A549 (cell line): Measurements from ENCODE around the gene IST1. TPM values are rescaled to one million over a fixed set of nuclear protein-coding genes. Genes with fewer than 3 reads are reported as not detected.

ENCODE experiments used
- ATAC-seq, 2 experiments: fragments of 200-7000 bp in 1 of 2; fragments of >200 bp in 1 of 2; cut with Nextera tagmentation in 1 of 2; cut with Tn5 transposase in 1 of 2; 3 replicates each; pipeline versions ENCODE4 v1.8.0 to v1.9.1; 2018 to 2020; ENCODE audit warnings: mild to moderate bottlenecking in 1 of 2, moderate library complexity in 1 of 2
- CTCF ChIA-PET: fragments of 300-600 bp; sonication (Branson Sonifier 250); formaldehyde crosslinking; extraction: SDS; loops from one replicate; lab custom pipeline; 2021; ENCODE audit warnings: antibody characterized with exemption, inconsistent platforms; lab: Yijun Ruan, JAX
- POLR2A ChIA-PET: fragments of 350-600 bp; formaldehyde crosslinking; extraction: SDS; loops from one replicate; lab custom pipeline; 2021; ENCODE audit warnings: antibody characterized with exemption, inconsistent platforms; lab: Yijun Ruan, JAX
- DNase-seq, 2 experiments: peaks; one replicate each; pipeline versions ENCODE4 v3.0.0 to v3.0.0-alpha.2; 2011 to 2016; ENCODE audit warnings: low read depth in 1 of 2, low spot score in 1 of 2
- FAIRE-seq: peaks from 2 replicates; lab custom pipeline; 2011; peaks lifted over from hg19 to GRCh38; lab: Jason Lieb, UNC
- H3K27ac ChIP-seq, 2 experiments: fragments of >200 bp; sonication (Bioruptor Twin); formaldehyde crosslinking; 3 replicates each; pipeline ENCODE4 v1.5.1; 2016 to 2017
- H3K4me1 ChIP-seq: fragments of >200 bp; sonication (Bioruptor Twin); formaldehyde crosslinking; 3 replicates; pipeline ENCODE4 v1.6.1; 2016
- H3K4me2 ChIP-seq: fragments of >200 bp; sonication (Bioruptor Twin); formaldehyde crosslinking; 3 replicates; pipeline ENCODE4 v1.6.1; 2016
- H3K4me3 ChIP-seq: fragments of >200 bp; sonication (Bioruptor Twin); formaldehyde crosslinking; 3 replicates; pipeline ENCODE4 v1.5.1; 2016
- H3K9me3 ChIP-seq: fragments of >200 bp; sonication (Bioruptor Twin); formaldehyde crosslinking; 3 replicates; pipeline ENCODE4 v1.6.1; 2016
- CHD4 ChIP-seq: fragments of 200-600 bp; sonication (generic); IDR thresholded peaks from 2 replicates; pipeline ENCODE4 v1.6.1; 2016; ENCODE audit warnings: antibody characterized with exemption, mild to moderate bottlenecking, borderline replicate concordance
- CTCF ChIP-seq: fragments of >200 bp; sonication (Bioruptor Twin); formaldehyde crosslinking; IDR thresholded peaks from 3 replicates; pipeline ENCODE4 v1.5.1; 2016
- E2F6 ChIP-seq: IDR thresholded peaks from 2 replicates; pipeline ENCODE4 v1.6.1; 2012; ENCODE audit warnings: low read depth, borderline replicate concordance
- EP300 ChIP-seq, 2 experiments: fragments of >200 bp; sonication (Bioruptor Twin); formaldehyde crosslinking; IDR thresholded peaks; 2 replicates in 1 of 2; 3 replicates in 1 of 2; pipeline ENCODE4 v1.6.1; 2016 to 2017
- ESRRA ChIP-seq: fragments of 150-350 bp; IDR thresholded peaks from 2 replicates; pipeline ENCODE4 v1.6.1; 2014; ENCODE audit warnings: mild to moderate bottlenecking, low read length, borderline replicate concordance
- HES2 ChIP-seq: fragments of >200 bp; sonication (Bioruptor Twin); formaldehyde crosslinking; IDR thresholded peaks from 2 replicates; pipeline ENCODE4 v1.6.1; 2016
- HOXB13 ChIP-seq: fragments of 250-450 bp; sonication (Bioruptor Pico); IDR thresholded peaks from 2 replicates; pipeline ENCODE4 v1.5.0; 2020; ENCODE audit warnings: low read depth, mild to moderate bottlenecking, moderate library complexity
- MYC ChIP-seq: IDR thresholded peaks from 2 replicates; pipeline ENCODE4 v1.6.1; 2012; ENCODE audit warnings: mild to moderate bottlenecking, inconsistent platforms, low read length, improper control_type of control experiment, borderline replicate concordance
- NFE2L2 ChIP-seq: fragments of 150-350 bp; conservative IDR thresholded peaks from 2 replicates; pipeline ENCODE4 v1.6.1; 2014; ENCODE audit warnings: low read length
- NPAS2 ChIP-seq: fragments of 250-450 bp; sonication (Bioruptor Pico); IDR thresholded peaks from 2 replicates; pipeline ENCODE4 v1.8.0; 2022; ENCODE audit warnings: mild to moderate bottlenecking, moderate library complexity, borderline replicate concordance
- NR3C1 ChIP-seq: fragments of >200 bp; sonication (Bioruptor Twin); formaldehyde crosslinking; IDR thresholded peaks from 3 replicates; pipeline ENCODE4 v1.6.1; 2017
- PBX3 ChIP-seq: IDR thresholded peaks from 2 replicates; pipeline ENCODE4 v1.6.1; 2012
- PHF8 ChIP-seq: fragments of 200-600 bp; sonication (generic); IDR thresholded peaks from 2 replicates; pipeline ENCODE4 v1.6.1; 2016; ENCODE audit warnings: low read depth, mild to moderate bottlenecking, antibody characterized with exemption, moderate library complexity, borderline replicate concordance
- POLR2AphosphoS2 ChIP-seq: conservative IDR thresholded peaks from 2 replicates; pipeline ENCODE4 v1.6.1; 2012; ENCODE audit warnings: low read length, improper control_type of control experiment, inconsistent platforms
- RARB ChIP-seq: fragments of 250-450 bp; sonication (Bioruptor Pico); IDR thresholded peaks from 2 replicates; pipeline ENCODE4 v1.8.0; 2021; ENCODE audit warnings: mild to moderate bottlenecking, moderate library complexity
- REST ChIP-seq: fragments of 200-600 bp; sonication (generic); IDR thresholded peaks from 2 replicates; pipeline ENCODE4 v1.6.1; 2016; ENCODE audit warnings: antibody characterized with exemption, mild to moderate bottlenecking, moderate library complexity
- RFX5 ChIP-seq: fragments of 450-650 bp; IDR thresholded peaks from 2 replicates; pipeline ENCODE4 v1.7.1; 2014; ENCODE audit warnings: antibody characterized with exemption, mild to moderate bottlenecking, moderate library complexity
- SMC3 ChIP-seq: fragments of >200 bp; sonication (Bioruptor Twin); formaldehyde crosslinking; IDR thresholded peaks from 3 replicates; pipeline ENCODE4 v1.6.1; 2018; ENCODE audit warnings: inconsistent platforms
- SREBF2 ChIP-seq: fragments of 450-650 bp; IDR thresholded peaks from 2 replicates; pipeline ENCODE4 v1.6.1; 2014; ENCODE audit warnings: mild to moderate bottlenecking, moderate library complexity
- TFCP2L1 ChIP-seq: fragments of 250-450 bp; sonication (Bioruptor Pico); IDR thresholded peaks from 2 replicates; pipeline ENCODE4 v1.5.0; 2021; ENCODE audit warnings: mild to moderate bottlenecking
- ZC3H11A ChIP-seq: fragments of 450-650 bp; IDR thresholded peaks from 2 replicates; pipeline ENCODE4 v1.6.1; 2014; ENCODE audit warnings: antibody characterized with exemption, mild to moderate bottlenecking
- ZFP36 ChIP-seq: fragments of 450-650 bp; IDR thresholded peaks from 2 replicates; pipeline ENCODE4 v1.6.1; 2014; ENCODE audit warnings: borderline replicate concordance; ENCODE audit not compliant: partially characterized antibody
- WGBS: methylation state at CpG from one replicate; pipeline ENCODE4 v1.1.6; 2017; ENCODE audit errors: missing lambda C conversion rate; 5-methylcytosine and 5-hydroxymethylcytosine counted together
- polyA plus RNA-seq, 4 experiments: library from polyadenylated mRNA; depleted of rRNA in 3 of 4; stranded (reverse); fragments of >200 nt; fragmentation: RNase III in 1 of 4; extraction: RNeasy Plus Mini Kit Qiagen cat#74134 plus additional on column Dnase treatment in 1 of 4; gene quantifications; 2 replicates in 3 of 4; 3 replicates in 1 of 4; pipeline ENCODE4 v1.2.3, GENCODE V29; 2011 to 2017

The IST1 gene
- polyA plus RNA-seq, 2 of the 4 experiments (the other 2 are of a cell fraction) = 178 to 290 TPM

- CTCF ChIA-PET = interaction anchor here (3.9 kb wide), 1 partner anchor 81 kb away, joined by 19 read pairs; no protein-coding TSS in a partner anchor
- H3K27ac ChIP-seq = no peak overlapping the region
- no peak for DNase-seq
- no peaks in the 10 kb centered on the region for H3K9me3 ChIP-seq
- no peak for ATAC-seq
- no peak for TF ChIP-seq RFX5
- TF ChIP-seq CTCF = no peak
- TF ChIP-seq HES2 = no peak
- no peak for TF ChIP-seq MYC
- no peak for TF ChIP-seq RARB (CRISPR knock-in tag)
- TF ChIP-seq POLR2AphosphoS2 = no peak
- no peak for TF ChIP-seq NPAS2 (CRISPR knock-in tag)
- no peak for TF ChIP-seq TFCP2L1 (CRISPR knock-in tag)
- no peak for TF ChIP-seq PHF8
- TF ChIP-seq REST = no peak
- no peak for TF ChIP-seq E2F6
- TF ChIP-seq PBX3 = no peak
- no peak for TF ChIP-seq EP300 (IDR thresholded peaks at IDR 0.05)
- no peak for TF ChIP-seq CHD4
- TF ChIP-seq SREBF2 = no peak
- no peak for TF ChIP-seq ZC3H11A
- TF ChIP-seq, all 56 proteins: peak for 0
- 57% methylated on average over 9 of the region's 9 CpGs for WGBS
- no peak for FAIRE-seq
- POLR2A ChIA-PET = no interaction called here
- Histone ChIP-seq H3K4me3 (no peak overlapping the region), H3K4me2 (no peak overlapping the region), H3K4me1 (no peaks in the 10 kb centered on the region)
Observed at GRCh38 chr16:71963125-71963875, 68.0 kb downstream of the IST1 start.

GRCh38 chr16:71965223-71965622 lies 69.9 kb downstream of the IST1 start:
- 74% methylated on average over 4 of the region's 4 CpGs for WGBS
- POLR2A ChIA-PET = no interaction called here
- ATAC-seq (no peak), DNase-seq (no peak), FAIRE-seq (no peak)
- Histone ChIP-seq H3K4me1 (no peaks in the 10 kb centered on the region), H3K9me3 (no peaks in the 10 kb centered on the region), H3K4me2 (no peak overlapping the region), H3K4me3 (no peak overlapping the region), H3K27ac (no peak overlapping the region)
- CTCF ChIA-PET = interaction anchor here (1.5 kb wide), 1 partner anchor 9 kb away, joined by 6 read pairs; no protein-coding TSS in a partner anchor
- TF ChIP-seq MYC (no peak), ESRRA (no peak), NR3C1 (no peak), NFE2L2 (no peak), SMC3 (no peak), ZFP36 (no peak), CHD4 (no peak), HOXB13 (no peak)
